MV-4-11 (cell line): ENCODE measurements around the gene CENPP.

ENCODE experiments used
- DNase-seq: peaks from one replicate; lab custom pipeline; 2025; lab: John Stamatoyannopoulos, UW

Gene CENPP

DNA sequence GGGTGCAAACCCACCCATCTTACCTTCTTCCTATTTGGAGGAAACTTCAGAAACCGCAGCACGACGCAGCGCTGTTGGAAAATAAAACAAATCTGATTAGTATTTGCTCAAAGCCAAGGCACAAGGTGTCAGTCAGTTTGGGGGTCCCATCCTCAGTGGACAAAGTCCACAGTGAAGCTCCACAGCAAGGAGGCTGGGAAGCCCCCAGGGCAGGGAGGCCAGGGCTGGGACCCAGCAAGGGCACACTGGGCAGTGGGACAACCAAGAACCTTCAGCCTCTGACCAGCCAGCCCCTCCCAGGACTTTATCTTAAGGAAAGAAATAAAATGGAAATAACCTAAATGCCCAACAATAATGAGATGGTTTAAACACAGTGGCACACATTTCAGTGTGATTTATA, 332.9 kb downstream of the CENPP start:
- DNase-seq: no peak

DNA sequence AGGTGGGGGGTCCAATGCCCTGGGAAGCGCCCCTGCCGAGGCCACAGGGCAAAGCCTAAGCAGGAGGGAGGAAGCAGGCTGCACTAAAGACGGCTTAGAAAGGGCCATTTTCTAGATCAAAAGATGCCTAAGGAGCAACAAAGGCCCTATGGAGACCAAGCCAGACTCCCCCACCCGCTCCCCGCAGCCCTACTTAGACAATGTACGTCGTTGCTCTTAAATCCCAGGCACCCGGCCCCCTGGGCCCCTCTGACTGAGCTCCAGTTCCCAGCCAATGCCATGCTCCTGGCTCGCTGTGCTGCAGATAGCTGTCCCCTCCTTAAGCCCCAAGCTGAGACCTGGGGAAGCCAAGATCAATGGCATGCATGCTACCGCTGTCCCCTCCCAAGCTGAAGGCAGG, 333.8 kb downstream of the CENPP start:
- DNase-seq: no peak

DNA sequence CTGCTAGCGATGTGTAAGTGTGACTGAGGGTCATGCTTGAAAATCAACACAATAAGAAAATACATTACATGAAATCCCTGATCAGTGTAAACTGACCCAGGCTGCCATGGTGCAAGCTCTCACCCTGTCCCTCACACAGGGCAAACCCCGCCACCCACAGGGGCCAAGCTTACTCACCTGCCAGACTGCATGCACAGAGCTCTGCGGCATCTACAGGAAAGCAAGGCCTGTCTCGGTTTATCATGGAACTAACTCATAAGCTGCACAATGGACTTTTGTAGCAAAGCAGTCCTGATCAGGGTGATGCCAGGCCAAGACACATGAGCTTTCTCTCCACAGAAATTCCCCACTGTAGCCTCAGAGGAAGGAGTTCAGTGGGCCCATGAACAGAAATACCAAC, 334.5 kb downstream of the CENPP start:
- no peak for DNase-seq

DNA sequence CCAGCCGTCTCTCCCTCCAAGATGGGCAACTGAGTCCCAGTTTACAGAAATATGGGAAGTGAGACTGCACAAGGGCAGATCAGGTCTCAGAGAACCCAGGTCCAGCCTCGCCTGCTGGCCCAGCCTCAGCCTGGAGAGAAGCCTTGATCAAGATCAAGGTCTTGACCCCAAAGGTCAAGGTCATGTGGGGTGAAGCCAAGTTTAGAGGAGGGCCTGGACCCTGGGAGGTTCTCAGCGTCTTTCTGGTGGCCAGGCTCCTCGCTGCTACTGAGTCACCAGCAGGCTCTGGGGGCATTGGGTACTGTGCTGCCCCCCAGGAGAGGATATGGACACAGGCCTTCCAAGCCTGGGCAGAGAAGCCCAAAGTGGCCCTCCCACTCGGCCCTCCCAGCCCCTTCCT, 335.4 kb downstream of the CENPP start:
- DNase-seq: no peak

DNA sequence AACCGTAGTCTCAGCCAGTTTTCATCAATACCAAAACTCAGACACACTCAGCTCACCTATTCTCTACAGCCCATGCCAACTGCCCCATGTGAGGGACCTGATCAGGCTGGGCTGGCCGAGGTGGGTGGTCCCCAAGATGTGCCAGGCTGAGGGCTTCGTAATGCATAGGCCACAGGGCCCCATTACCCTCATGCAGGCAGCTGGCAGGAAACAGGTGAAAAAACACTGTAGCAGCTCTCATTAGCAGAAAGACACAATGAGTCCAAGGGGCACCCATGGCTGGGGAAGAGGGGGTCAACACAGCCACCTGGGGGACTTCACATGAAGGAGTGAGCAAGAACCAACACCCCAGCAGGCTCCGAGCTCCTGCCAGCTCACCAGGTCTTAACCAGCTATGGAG, 336.0 kb downstream of the CENPP start:
- no peak for DNase-seq

DNA sequence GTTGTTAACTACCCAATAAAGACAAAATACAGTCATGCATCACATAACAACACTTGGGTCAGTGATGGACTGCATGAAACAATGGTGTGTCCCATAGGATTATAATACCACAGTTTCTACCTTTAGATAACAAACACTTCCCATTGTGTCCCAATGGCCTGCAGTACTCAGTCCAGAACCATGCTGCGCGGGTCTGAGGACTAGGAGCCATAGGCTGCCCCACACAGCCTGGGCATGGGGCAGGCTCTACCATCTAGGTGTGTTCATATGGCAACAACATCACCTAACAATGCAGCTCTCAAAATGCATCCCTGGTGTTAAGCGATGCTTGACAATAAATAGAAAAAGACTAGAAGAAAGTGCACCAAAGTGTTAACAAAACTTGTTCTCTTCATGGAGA, 337.4 kb downstream of the CENPP start:
- DNase-seq: no peak

DNA sequence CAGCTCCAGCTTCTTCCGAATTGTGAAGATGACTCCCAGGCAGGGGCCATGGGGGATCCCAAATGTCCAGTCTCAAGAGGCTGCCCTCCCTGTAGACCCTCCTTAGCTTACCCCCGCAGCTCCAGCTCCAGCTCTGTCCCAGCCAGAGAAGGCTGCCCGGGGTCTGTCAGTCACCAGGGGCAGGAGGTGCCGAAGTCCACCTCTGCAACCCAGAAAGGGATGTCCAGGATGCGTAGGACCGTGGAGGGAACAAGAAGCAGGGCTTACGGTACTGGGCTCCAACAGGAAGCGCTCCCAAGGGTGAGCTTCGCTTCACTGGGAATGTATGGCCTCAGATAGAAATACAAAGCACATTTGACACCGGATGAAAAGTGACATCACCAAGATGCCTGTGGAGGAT, 338.2 kb downstream of the CENPP start:
- DNase-seq: no peak

DNA sequence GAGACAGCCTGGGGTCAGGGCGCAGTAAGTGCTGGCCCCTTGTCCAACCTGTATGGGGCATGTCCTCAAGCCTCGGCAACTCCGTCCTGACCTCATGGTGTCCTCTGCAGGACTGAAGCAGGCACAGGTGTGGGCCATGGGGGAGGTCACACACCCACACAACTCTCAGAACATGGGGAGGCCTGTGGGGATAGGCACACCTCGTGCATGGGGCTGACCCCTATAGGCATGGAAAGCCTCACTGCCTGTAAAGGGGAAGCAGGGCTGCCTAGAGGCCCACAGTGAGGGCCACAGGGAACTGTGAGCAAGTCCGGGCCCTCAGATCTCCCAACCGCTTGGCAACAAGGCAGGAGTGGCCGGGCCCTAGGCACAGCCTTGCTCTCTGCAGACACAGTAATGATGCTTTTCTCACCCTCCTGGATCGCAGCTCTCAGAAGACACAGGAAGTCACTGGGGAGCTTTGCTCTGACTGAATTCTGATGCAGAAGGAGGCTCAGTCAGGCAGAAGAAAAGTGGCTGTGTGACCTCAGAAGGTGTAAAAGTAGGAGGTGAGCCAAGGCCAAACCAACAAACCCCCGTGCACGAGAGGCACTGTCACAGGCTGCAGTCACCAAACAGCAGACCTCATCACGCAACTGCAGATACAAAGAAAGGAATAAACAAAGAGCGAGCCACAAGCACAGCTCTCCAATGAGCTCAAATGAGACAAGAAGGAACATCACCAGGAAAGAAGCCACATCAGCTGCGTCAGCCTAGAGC, 338.8 kb downstream of the CENPP start:
- DNase-seq: peak; percentile 14

DNA sequence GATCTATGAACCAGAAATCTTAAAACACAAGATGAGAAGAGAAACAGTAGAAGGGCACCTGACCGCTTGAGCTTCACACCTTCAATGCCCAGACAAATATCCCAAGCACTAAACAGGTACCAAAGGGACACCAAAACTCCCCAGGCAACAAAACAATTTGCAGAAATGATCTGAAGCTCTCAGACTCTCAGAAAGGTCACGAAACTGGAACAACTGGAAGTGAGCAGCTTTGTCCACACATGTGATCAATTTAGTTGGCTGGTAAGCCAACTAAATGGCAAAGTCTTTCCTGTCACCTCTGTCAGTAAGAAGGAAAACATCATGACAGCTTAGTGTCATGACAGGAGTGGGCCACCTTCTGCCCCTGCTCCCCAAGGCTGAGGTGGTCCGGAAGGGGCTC, 340.1 kb downstream of the CENPP start:
- no peak for DNase-seq

DNA sequence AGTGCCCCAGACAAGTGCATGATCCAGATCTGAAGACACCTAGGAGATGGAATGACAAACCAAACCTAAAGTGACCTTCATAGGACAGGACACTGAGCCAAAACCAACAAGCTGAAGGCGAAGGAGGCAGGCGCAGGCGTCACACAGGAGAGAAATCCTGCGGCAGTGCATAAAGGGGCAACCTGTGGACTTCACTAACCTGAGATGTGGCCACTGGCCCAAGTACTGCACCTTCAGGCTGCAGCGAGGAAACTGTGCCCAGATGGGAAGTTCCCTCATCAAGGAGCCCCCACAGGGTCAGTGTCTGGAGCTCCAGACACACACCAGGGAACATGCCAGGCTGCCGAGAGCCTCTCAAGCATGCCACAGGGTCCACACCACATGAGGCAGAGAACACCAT, 340.5 kb downstream of the CENPP start:
- no peak for DNase-seq

DNA sequence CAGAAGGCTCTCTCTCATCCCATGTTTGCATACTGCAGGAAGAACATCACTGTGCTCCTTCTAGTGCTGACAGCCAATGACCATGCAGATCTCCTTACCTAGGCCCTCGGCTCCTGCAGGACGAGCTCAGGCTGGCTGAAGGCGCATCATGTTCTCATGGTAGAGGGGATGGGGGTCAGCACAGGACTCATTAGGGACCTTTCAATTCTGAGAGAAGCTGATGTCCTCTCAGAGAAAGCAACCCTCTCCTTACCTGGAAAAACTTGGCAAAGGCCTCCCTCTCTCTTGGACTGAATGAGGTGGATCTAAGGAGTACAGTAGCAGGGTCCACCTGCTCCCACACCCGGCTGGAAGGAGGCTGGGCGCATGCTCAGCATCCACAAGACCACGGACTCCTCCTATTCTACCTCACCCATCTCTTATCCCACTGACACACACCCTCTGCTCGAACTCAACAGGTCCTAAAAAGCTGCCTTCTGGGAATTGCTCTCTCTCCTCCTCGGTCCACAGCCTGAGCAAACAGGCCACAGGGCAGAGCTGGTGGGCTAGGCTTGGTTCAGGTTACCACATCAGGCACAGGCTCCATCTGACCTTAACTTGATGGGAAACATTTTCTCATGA, 341.3 kb downstream of the CENPP start:
- no peak for DNase-seq

DNA sequence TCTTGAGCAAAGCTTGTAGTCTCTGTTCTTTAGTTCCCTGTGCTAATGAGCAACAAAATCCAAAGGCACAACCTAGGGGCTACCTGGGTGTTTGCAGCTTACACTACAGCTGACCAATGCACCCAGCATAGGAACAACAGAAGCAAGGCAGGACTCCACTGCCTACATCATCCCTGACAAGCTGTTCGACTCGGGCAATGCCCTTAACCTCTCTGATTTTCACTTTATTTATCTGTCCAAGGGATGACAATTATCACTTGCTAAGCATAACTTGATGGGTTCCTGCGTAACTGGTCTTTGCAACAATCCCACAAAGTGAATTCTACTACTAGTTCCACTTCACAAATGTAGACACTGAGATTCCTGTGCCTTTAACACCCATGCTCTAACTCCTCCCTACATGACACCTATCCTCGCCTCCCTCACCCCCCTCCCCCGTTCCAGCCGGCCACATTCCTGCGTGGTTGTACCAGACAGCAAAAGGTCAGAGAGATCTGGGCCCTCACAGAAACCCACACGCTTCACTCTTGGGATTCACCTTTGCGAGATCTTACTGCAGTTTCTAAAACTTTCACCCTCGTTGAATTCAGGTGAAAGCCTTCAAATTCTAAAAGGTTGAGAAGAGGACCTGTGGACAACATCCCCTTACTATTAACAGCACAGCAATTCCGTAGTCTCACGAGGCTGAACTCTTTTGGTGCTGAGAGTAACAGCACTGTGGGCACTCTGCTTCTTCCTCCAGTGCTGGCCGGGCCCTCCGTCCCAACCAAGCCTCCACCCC, 343.2 kb downstream of the CENPP start:
- no peak for DNase-seq

DNA sequence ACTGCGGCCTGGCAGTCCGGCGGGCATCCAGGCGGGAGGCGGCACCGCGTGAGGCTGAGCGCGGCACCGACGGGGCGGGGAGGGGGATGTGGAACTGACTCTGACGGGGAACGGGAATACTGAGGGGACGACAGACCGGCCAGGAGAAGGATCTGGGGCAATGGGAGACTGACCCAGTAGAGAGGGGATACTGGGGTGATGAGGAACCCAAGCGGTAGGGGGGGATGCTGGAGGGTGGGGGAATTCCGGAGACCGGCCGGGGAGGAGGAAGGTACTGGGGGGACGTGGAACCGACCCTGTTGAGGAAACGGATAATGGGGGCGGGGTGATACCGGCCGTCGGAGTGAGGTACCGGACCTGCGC, 343.8 kb downstream of the CENPP start:
- no peak for DNase-seq
